GM12878 (cell line): ENCODE results near the gene SLC9B1. TPM values are rescaled to one million over a fixed set of nuclear protein-coding genes. Genes with fewer than 3 reads are reported as not detected.

Experiments
- ATAC-seq: fragments of 200-7000 bp; cut with Tn5 transposase; 3 replicates; pipeline ENCODE4 v1.9.1; 2020; ENCODE audit warnings: mild to moderate bottlenecking, moderate library complexity
- BruUV-seq: library from RNA; stranded (reverse); fragments of 400-500 nt; replicated peaks from 2 replicates; lab custom pipeline; 2021; lab: Mats Ljungman, UMichigan
- CTCF ChIA-PET: fragments of 300-600 bp; sonication (Branson Sonifier 250); formaldehyde crosslinking; extraction: SDS; loops from one replicate; lab custom pipeline; 2021; ENCODE audit warnings: inconsistent platforms; lab: Yijun Ruan, JAX
- POLR2A ChIA-PET: fragments of 350-600 bp; formaldehyde crosslinking; extraction: SDS; loops from one replicate; lab custom pipeline; 2021; ENCODE audit warnings: inconsistent platforms; lab: Charles Lee
- RAD21 ChIA-PET: fragments of 300-600 bp; sonication (Branson Sonifier 250); formaldehyde crosslinking; loops from one replicate; lab custom pipeline; 2023; ENCODE audit warnings: antibody characterized with exemption; ENCODE audit not compliant: unreplicated experiment; lab: Charles Lee
- SMC1A ChIA-PET: fragments of 300-600 bp; sonication (Branson Sonifier 250); formaldehyde crosslinking; loops from one replicate; lab custom pipeline; 2023; ENCODE audit not compliant: unreplicated experiment, uncharacterized antibody; lab: Charles Lee
- DNase-seq: peaks from one replicate; pipeline ENCODE4 v3.0.0-alpha.2; 2011; ENCODE audit warnings: low read depth, low spot score
- FAIRE-seq: peaks from 3 replicates; lab custom pipeline; 2011; peaks lifted over from hg19 to GRCh38; lab: Jason Lieb, UNC
- H2AFZ ChIP-seq: 2 replicates; pipeline ENCODE4 v1.6.0; 2011; ENCODE audit warnings: low read depth, low read length, control low read depth; ENCODE audit not compliant: control insufficient read depth
- H3K27ac ChIP-seq: 2 replicates; pipeline ENCODE4 v1.5.1; 2011; ENCODE audit warnings: control low read depth; ENCODE audit not compliant: control insufficient read depth, insufficient read depth
- H3K27me3 ChIP-seq, 2 experiments: replicated peaks in 1 of 2; 2 replicates each; pipeline versions ENCODE4 v1.6.0 to v1.6.1; 2011; ENCODE audit warnings: low read length in 1 of 2; ENCODE audit not compliant: control insufficient read depth in 2 of 2, insufficient read depth in 2 of 2
- H3K36me3 ChIP-seq, 2 experiments: 2 replicates each; pipeline ENCODE4 v1.5.1; 2011; ENCODE audit warnings: low read length in 1 of 2; ENCODE audit not compliant: control insufficient read depth in 2 of 2, insufficient read depth in 2 of 2
- H3K4me1 ChIP-seq: 2 replicates; pipeline ENCODE4 v1.6.1; 2011; ENCODE audit warnings: mild to moderate bottlenecking, low read length, moderate library complexity, mixed read lengths; ENCODE audit not compliant: control insufficient read depth, insufficient read depth
- H3K4me2 ChIP-seq: 2 replicates; pipeline ENCODE4 v1.6.0; 2011; ENCODE audit warnings: control low read depth; ENCODE audit not compliant: control insufficient read depth, insufficient read depth
- H3K4me3 ChIP-seq: fragments of 200-600 bp; sonication (generic); 2 replicates; pipeline ENCODE4 v1.5.1; 2016
- H3K79me2 ChIP-seq: 2 replicates; pipeline ENCODE4 v1.6.0; 2011; ENCODE audit warnings: low read length; ENCODE audit not compliant: control insufficient read depth, insufficient read depth
- H3K9ac ChIP-seq: 2 replicates; pipeline ENCODE4 v1.8.0; 2011; ENCODE audit warnings: low read length, control low read depth, mixed read lengths; ENCODE audit not compliant: control insufficient read depth, insufficient read depth
- H3K9me3 ChIP-seq: replicated peaks from 3 replicates; pipeline ENCODE4 v1.5.1; 2011; ENCODE audit warnings: mild to moderate bottlenecking, low read length; ENCODE audit not compliant: control insufficient read depth, insufficient read depth
- H4K20me1 ChIP-seq: 2 replicates; pipeline ENCODE4 v1.6.0; 2011; ENCODE audit not compliant: control insufficient read depth, insufficient read depth
- ESRRA ChIP-seq: IDR thresholded peaks from 2 replicates; pipeline ENCODE4 v1.6.1; 2012; ENCODE audit warnings: mild to moderate bottlenecking, low read length, improper control_type of control experiment
- NFXL1 ChIP-seq: fragments of 450-650 bp; IDR thresholded peaks from 2 replicates; pipeline ENCODE4 v1.6.1; 2017; ENCODE audit warnings: antibody characterized with exemption, mild to moderate bottlenecking, borderline replicate concordance
- NR2C2 ChIP-seq: IDR thresholded peaks from 2 replicates; pipeline ENCODE4 v1.6.1; 2011; ENCODE audit warnings: borderline replicate concordance, low read depth; ENCODE audit not compliant: control insufficient read depth, insufficient read length
- RAD21 ChIP-seq: IDR thresholded peaks from 2 replicates; pipeline ENCODE4 v1.6.1; 2011; ENCODE audit warnings: mild to moderate bottlenecking, low read depth, low read length, moderate library complexity; ENCODE audit not compliant: insufficient read depth
- RUNX3 ChIP-seq: IDR thresholded peaks from 2 replicates; pipeline ENCODE4 v1.6.1; 2012; ENCODE audit warnings: low read length, inconsistent platforms
- SIX5 ChIP-seq: IDR thresholded peaks from 2 replicates; pipeline ENCODE4 v1.6.1; 2011; ENCODE audit warnings: mild to moderate bottlenecking, low read depth, low read length, moderate library complexity; ENCODE audit not compliant: severe bottlenecking
- SP1 ChIP-seq: IDR thresholded peaks from one replicate; pipeline ENCODE4 v1.6.1; 2011; ENCODE audit warnings: low read depth, low read length
- SREBF2 ChIP-seq: IDR thresholded peaks from 2 replicates; pipeline ENCODE4 v1.6.1; 2012; ENCODE audit warnings: mild to moderate bottlenecking, low read length
- ZZZ3 ChIP-seq: IDR thresholded peaks from 2 replicates; pipeline ENCODE4 v1.6.1; 2011; ENCODE audit warnings: low read depth; ENCODE audit not compliant: control insufficient read depth, insufficient read length
- WGBS: methylation state at CpG from one replicate; pipeline ENCODE4 v1.1.6; 2016; ENCODE audit warnings: low lambda C conversion rate; ENCODE audit not compliant: insufficient replicate concordance, insufficient coverage; ENCODE audit errors: missing lambda C conversion rate; 5-methylcytosine and 5-hydroxymethylcytosine counted together
- in situ Hi-C: fragments of 300-500 bp; cut with MboI; formaldehyde crosslinking; loops from 9 replicates; pipeline ENCODE4 v1.14.3; 2018; ENCODE audit warnings: mixed read lengths
- intact Hi-C: fragments of 100-400 bp; cut with micrococcal nuclease; formaldehyde crosslinking; loops from one replicate; pipeline ENCODE4 v1.14.2; 2022; ENCODE audit not compliant: unreplicated experiment
- polyA plus RNA-seq, 11 experiments: library from polyadenylated mRNA; depleted of rRNA in 4 of 11; unstranded in 6 of 11; stranded (reverse) in 5 of 11; fragments of >200 nt; fragmentation: Nextera tagmentation in 4 of 11; fragmentation: Illumina TruSeq in 1 of 11; extraction: Ambion mirVana in 4 of 11; extraction: Trizol in 1 of 11; gene quantifications; 1 replicate in 1 of 11; 2 replicates in 10 of 11; pipeline versions ENCODE4 v1.2.1 to v1.2.3, GENCODE V29; 2011 to 2016; ENCODE audit warnings: inconsistent platforms in 2 of 11, missing spikeins in 2 of 11, low read depth in 1 of 11
- total RNA-seq, 4 experiments: library from RNA; depleted of rRNA in 3 of 4; stranded (reverse); fragments of >200 nt in 3 of 4; fragmentation: Illumina TruSeq in 1 of 4; extraction: Trizol in 1 of 4; gene quantifications; 2 replicates each; pipeline versions ENCODE4 v1.2.1 to v1.2.3, GENCODE V29; 2013 to 2021
- TF ChIP-seq, protein P1 (sequence below), 3 experiments: IDR thresholded peaks in 2 of 3; conservative IDR thresholded peaks in 1 of 3; 2 replicates each; pipeline ENCODE4 v1.5.1; 2011; ENCODE audit warnings: low read depth in 3 of 3, low read length in 3 of 3, mild to moderate bottlenecking in 3 of 3, control low read depth in 2 of 3, moderate library complexity in 2 of 3, inconsistent platforms in 1 of 3, mixed read lengths in 1 of 3; ENCODE audit not compliant: control insufficient read depth in 2 of 3, insufficient read depth in 1 of 3; ENCODE audit errors: extremely low read depth in 1 of 3
- TF ChIP-seq, protein P2 (sequence below): fragments of 450-650 bp; formaldehyde crosslinking; IDR thresholded peaks from 2 replicates; pipeline ENCODE4 v1.4.0; 2022; ENCODE audit warnings: mild to moderate bottlenecking, moderate library complexity
- TF ChIP-seq, protein P3 (sequence below): IDR thresholded peaks from 2 replicates; pipeline ENCODE4 v1.6.1; 2011; ENCODE audit warnings: low read depth, mild to moderate bottlenecking, low read length, moderate library complexity, borderline replicate concordance; ENCODE audit errors: extremely low read depth

The SLC9B1 gene
- total and polyA plus RNA-seq, 10 of the 15 experiments (the other 5 are each of a cell fraction or from before 2014, with no cell fraction given): 1.0 to 3.5 (median 1.8) TPM

- in situ Hi-C loops (no loop called here), intact Hi-C loops (no loop called here)
- ATAC-seq (peak; percentile 92), DNase-seq (no peak)
- Histone ChIP-seq H3K4me3 (no peak overlapping the region), H4K20me1 (no peaks in the 10 kb centered on the region), H2AFZ (no peak overlapping the region), H3K4me1 (no peaks in the 10 kb centered on the region), H3K27me3 (no peaks in the 10 kb centered on the region), H3K9ac (no peak overlapping the region)
- no TSS peak for BruUV-seq
- TF ChIP-seq, protein P1, sequence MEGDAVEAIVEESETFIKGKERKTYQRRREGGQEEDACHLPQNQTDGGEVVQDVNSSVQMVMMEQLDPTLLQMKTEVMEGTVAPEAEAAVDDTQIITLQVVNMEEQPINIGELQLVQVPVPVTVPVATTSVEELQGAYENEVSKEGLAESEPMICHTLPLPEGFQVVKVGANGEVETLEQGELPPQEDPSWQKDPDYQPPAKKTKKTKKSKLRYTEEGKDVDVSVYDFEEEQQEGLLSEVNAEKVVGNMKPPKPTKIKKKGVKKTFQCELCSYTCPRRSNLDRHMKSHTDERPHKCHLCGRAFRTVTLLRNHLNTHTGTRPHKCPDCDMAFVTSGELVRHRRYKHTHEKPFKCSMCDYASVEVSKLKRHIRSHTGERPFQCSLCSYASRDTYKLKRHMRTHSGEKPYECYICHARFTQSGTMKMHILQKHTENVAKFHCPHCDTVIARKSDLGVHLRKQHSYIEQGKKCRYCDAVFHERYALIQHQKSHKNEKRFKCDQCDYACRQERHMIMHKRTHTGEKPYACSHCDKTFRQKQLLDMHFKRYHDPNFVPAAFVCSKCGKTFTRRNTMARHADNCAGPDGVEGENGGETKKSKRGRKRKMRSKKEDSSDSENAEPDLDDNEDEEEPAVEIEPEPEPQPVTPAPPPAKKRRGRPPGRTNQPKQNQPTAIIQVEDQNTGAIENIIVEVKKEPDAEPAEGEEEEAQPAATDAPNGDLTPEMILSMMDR (IDR thresholded peaks at IDR 0.05 in 2 of 3, conservative IDR thresholded peaks at IDR 0.05 in 1 of 3; ENCODE audit: control insufficient read depth in 2 of 3, extremely low read depth in 1 of 3, insufficient read depth in 1 of 3, low read depth in 3 of 3, low read length in 3 of 3): peak; percentile 45 to 64 (median 62)
- TF ChIP-seq RUNX3: no peak
- TF ChIP-seq SP1: no peak
- TF ChIP-seq ESRRA: no peak
- TF ChIP-seq RAD21: peak; percentile 54
- no peak for TF ChIP-seq ZZZ3
- no peak for TF ChIP-seq NFXL1
- TF ChIP-seq SREBF2: no peak
- TF ChIP-seq, protein P2, sequence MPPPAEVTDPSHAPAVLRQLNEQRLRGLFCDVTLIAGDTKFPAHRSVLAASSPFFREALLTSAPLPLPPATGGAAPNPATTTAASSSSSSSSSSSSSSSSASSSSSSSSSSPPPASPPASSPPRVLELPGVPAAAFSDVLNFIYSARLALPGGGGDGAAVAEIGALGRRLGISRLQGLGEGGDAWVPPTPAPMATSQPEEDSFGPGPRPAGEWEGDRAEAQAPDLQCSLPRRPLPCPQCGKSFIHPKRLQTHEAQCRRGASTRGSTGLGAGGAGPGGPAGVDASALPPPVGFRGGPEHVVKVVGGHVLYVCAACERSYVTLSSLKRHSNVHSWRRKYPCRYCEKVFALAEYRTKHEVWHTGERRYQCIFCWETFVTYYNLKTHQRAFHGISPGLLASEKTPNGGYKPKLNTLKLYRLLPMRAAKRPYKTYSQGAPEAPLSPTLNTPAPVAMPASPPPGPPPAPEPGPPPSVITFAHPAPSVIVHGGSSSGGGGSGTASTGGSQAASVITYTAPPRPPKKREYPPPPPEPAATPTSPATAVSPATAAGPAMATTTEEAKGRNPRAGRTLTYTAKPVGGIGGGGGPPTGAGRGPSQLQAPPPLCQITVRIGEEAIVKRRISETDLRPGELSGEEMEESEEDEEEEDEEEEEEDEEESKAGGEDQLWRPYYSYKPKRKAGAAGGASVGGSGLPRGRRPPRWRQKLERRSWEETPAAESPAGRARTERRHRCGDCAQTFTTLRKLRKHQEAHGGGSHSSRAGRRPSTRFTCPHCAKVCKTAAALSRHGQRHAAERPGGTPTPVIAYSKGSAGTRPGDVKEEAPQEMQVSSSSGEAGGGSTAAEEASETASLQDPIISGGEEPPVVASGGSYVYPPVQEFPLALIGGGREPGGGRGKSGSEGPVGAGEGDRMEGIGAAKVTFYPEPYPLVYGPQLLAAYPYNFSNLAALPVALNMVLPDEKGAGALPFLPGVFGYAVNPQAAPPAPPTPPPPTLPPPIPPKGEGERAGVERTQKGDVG (CRISPR knock-in tag): no peak
- TF ChIP-seq NR2C2: no peak
- TF ChIP-seq, protein P3, sequence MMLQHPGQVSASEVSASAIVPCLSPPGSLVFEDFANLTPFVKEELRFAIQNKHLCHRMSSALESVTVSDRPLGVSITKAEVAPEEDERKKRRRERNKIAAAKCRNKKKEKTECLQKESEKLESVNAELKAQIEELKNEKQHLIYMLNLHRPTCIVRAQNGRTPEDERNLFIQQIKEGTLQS: no peak
- no peak for TF ChIP-seq SIX5
- TF ChIP-seq, all 136 proteins: peak for 2
- CTCF ChIA-PET: interaction anchor here (0.6 to 1.6 kb wide), 14 partner anchors 9 to 447 kb away, joined by 3 to 7 read pairs (median 4); partner anchors contain the start of gene BDH2
- H3K36me3 ChIP-seq: peaks cover 0 to 4% of the 10 kb centered on the region in 2 experiments; a peak in 1 of 4 replicates
- H3K9me3 ChIP-seq: no peaks in the 10 kb centered on the region
- POLR2A ChIA-PET: no interaction called here
- WGBS: 95% methylated on average over 2 of the region's 2 CpGs
- no peak for FAIRE-seq
- SMC1A ChIA-PET: interaction anchor here (0.6 to 1.7 kb wide), 8 partner anchors 11 to 408 kb away, joined by 3 to 10 read pairs (median 4); no protein-coding TSS in a partner anchor
- no peak overlapping the region for H3K4me2 ChIP-seq
- no peaks in the 10 kb centered on the region for H3K79me2 ChIP-seq
- no peak overlapping the region for H3K27ac ChIP-seq
- RAD21 ChIA-PET: interaction anchor here (1.0 to 1.5 kb wide), 7 partner anchors 9 to 421 kb away, joined by 3 to 16 read pairs (median 4); partner anchors contain the start of gene SLC9B1
Observed at GRCh38 chr4:103032574-103032973, 13.1 kb upstream of the SLC9B1 start.
